Mucosa of gallbladder (tissue), 1 donor: Measurements from ENCODE around the gene AFF1. TPM values are rescaled to one million over a fixed set of nuclear protein-coding genes. Genes with fewer than 3 reads are reported as not detected.

Source experiments
- DNase-seq: peaks from one replicate; pipeline ENCODE4 v3.0.0-alpha.2; 2020; ENCODE audit warnings: low spot score
- total RNA-seq: library from RNA; stranded (reverse); gene quantifications from one replicate; pipeline ENCODE4 v1.2.1, GENCODE V29; 2021
- donor health status: DM: no; HTN: no; CAD: no.

Gene AFF1
- total RNA-seq, 1 donor from 2014 or later = 97.3 TPM

DNA sequence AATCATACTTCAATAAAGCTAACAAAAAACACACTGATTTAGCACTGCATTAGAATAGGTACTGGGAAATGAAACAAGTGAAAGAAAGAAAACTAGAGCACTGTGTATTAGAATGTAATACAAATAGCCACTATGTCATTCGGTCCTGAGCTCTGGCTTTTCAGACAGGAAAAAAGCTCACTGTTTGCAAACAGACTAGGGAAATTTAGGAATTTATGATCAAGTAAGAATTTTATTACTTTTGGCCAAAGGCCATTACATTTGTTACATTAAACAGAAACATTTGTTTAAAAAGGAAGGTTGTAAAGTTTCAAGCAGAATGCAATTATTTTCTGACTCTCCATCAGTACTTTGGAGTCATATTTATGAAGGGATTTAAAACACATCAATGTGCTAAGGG is 216.9 kb downstream of the AFF1 start:
- DNase-seq = no peak

DNA sequence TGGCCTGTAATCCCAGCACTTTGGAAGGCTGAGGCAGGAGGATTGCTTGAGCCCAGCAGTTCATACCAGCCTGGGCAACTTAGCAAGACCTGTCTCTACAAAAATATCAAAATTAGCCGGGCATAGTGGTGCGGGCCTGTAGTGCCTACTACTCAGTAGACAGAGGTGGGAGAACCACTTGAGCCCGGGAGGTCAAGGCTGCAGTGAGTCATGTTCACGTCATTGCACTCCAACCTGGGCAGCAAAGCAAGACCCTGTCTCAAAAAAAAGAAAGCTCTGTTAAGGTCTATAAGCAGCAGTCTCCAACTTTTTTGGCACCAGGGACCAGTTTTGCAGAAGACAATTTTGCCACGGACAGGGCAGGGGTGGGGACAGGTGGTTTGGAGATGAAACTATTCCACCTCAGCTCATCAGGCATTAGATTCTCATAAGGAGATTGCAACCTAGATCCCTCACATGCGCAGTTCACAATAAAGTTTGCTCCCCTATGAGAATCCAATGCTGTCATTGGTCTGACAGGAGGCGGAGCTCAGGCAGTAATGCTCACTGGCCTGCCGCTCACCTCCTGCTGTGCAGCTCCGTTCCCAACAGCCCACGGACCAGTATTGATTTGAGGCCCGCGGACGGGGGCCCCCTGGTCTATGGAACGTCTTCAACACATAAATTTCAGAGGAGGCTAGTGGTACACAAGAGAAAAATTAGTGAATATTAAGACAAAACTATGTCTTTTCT is 217.7 kb downstream of the AFF1 start:
- no peak for DNase-seq

GRCh38 chr4:87153078-87153870 is 218.5 kb downstream of the AFF1 start:
- DNase-seq = no peak

GRCh38 chr4:87165892-87166291 is 231.1 kb downstream of the AFF1 start:
- no peak for DNase-seq

- DNase-seq = no peak
Measured at GRCh38 chr4:87166296-87166854, 231.6 kb downstream of the AFF1 start.

GRCh38 chr4:87171944-87172343 is 237.1 kb downstream of the AFF1 start:
- no peak for DNase-seq

- no peak for DNase-seq
Measured at GRCh38 chr4:87174672-87175071, 239.9 kb downstream of the AFF1 start.

DNA sequence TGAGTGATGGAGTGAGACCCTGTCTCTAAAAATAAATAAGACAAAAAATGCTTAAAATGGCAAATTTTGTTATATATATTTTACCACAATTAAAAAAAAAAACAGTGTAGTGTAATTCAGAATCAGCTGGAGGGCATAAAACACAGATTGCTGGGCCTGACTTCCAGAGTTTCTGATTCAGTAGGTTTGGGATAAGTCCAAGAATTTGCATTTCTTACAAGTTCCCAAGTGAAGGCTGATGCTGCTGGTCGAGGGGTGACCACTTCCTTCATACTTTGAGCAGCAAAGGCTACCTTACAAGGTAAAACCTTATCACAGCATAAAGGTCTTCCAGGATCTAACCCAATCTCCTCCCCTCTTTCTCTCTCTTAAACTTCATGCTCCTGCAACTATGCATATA is 244.9 kb downstream of the AFF1 start:
- no peak for DNase-seq

- no peak for DNase-seq
Measured at GRCh38 chr4:87180767-87181166, 246.0 kb downstream of the AFF1 start.

- DNase-seq = no peak
Measured at GRCh38 chr4:87185146-87185870, 250.5 kb downstream of the AFF1 start.

GRCh38 chr4:87188048-87188447 is 253.2 kb downstream of the AFF1 start:
- DNase-seq = no peak

GRCh38 chr4:87188932-87189331 is 254.1 kb downstream of the AFF1 start:
- no peak for DNase-seq

Other genes starting within 250 kb of the AFF1 start
- 0.81 TPM for gene SLC10A6, start 85.6 kb upstream of the AFF1 start, total RNA-seq
- 0.89 TPM for gene C4orf36, start 42.6 kb upstream of the AFF1 start, total RNA-seq